Neuronal stem cell (in vitro differentiated cells): ENCODE results near the gene AFF3.

Source experiments
- DNase-seq: peaks from one replicate; pipeline ENCODE4 v3.0.0-alpha.2; 2013; ENCODE audit warnings: low spot score
- H2AFZ ChIP-seq: one replicate; pipeline ENCODE4 v1.6.1; 2013; ENCODE audit warnings: mild to moderate bottlenecking, low read length, inconsistent platforms
- H2AK5ac ChIP-seq: 2 replicates; pipeline ENCODE4 v1.6.1; 2013; ENCODE audit warnings: low read depth, mild to moderate bottlenecking, inconsistent platforms, low read length, moderate library complexity, mixed read lengths
- H2BK120ac ChIP-seq: 2 replicates; pipeline ENCODE4 v1.6.1; 2013; ENCODE audit warnings: low read depth, mild to moderate bottlenecking, inconsistent platforms, low read length, moderate library complexity, mixed read lengths
- H2BK12ac ChIP-seq: one replicate; pipeline ENCODE4 v1.6.1; 2013; ENCODE audit warnings: low read length, inconsistent platforms
- H2BK15ac ChIP-seq: 2 replicates; pipeline ENCODE4 v1.6.1; 2013; ENCODE audit warnings: mild to moderate bottlenecking, low read length, inconsistent platforms, mixed read lengths
- H2BK5ac ChIP-seq: one replicate; pipeline ENCODE4 v1.6.1; 2013; ENCODE audit warnings: inconsistent platforms, mild to moderate bottlenecking, low read length, moderate library complexity
- H3K14ac ChIP-seq: one replicate; pipeline ENCODE4 v1.6.1; 2013; ENCODE audit warnings: low read length, inconsistent platforms
- H3K18ac ChIP-seq: 2 replicates; pipeline ENCODE4 v1.6.1; 2013; ENCODE audit warnings: low read length, inconsistent platforms
- H3K23ac ChIP-seq: 2 replicates; pipeline ENCODE4 v1.6.1; 2013; ENCODE audit warnings: low read depth, mild to moderate bottlenecking, mixed read lengths, low read length, inconsistent platforms; ENCODE audit not compliant: poor library complexity
- H3K27ac ChIP-seq: replicated peaks from 3 replicates; pipeline ENCODE4 v1.5.1; 2013; ENCODE audit warnings: low read length, inconsistent platforms
- H3K27me3 ChIP-seq, 3 experiments: 2 replicates each; pipeline ENCODE4 v1.6.1; 2013; ENCODE audit warnings: low read length in 3 of 3, mild to moderate bottlenecking in 2 of 3, inconsistent platforms in 1 of 3, low read depth in 1 of 3, mixed read lengths in 1 of 3, moderate library complexity in 1 of 3; ENCODE audit not compliant: control insufficient read depth in 3 of 3, insufficient read depth in 3 of 3
- H3K36me3 ChIP-seq, 2 donors: replicated peaks in 1 of 2; 2 replicates each; pipeline ENCODE4 v1.6.1; 2013; ENCODE audit warnings: low read length in 2 of 2; ENCODE audit not compliant: control insufficient read depth in 2 of 2, insufficient read depth in 2 of 2
- H3K4ac ChIP-seq: 2 replicates; pipeline ENCODE4 v1.6.1; 2013; ENCODE audit warnings: inconsistent platforms, mild to moderate bottlenecking, low read length, moderate library complexity
- H3K4me1 ChIP-seq, 2 donors: 1 replicate in 1 of 2; 2 replicates in 1 of 2; pipeline ENCODE4 v1.6.1; 2013; ENCODE audit warnings: low read length in 2 of 2, low read depth in 1 of 2; ENCODE audit not compliant: control insufficient read depth in 2 of 2, insufficient read depth in 1 of 2
- H3K4me2 ChIP-seq: one replicate; pipeline ENCODE4 v1.6.1; 2013; ENCODE audit warnings: mild to moderate bottlenecking, low read length, inconsistent platforms; ENCODE audit not compliant: insufficient read depth, poor library complexity, severe bottlenecking
- H3K4me3 ChIP-seq, 2 donors: 2 replicates each; pipeline ENCODE4 v1.5.1; 2013; ENCODE audit warnings: low read length in 2 of 2, mild to moderate bottlenecking in 2 of 2, inconsistent platforms in 1 of 2, moderate library complexity in 1 of 2
- H3K79me1 ChIP-seq: one replicate; pipeline ENCODE4 v1.6.1; 2013; ENCODE audit warnings: low read depth, mild to moderate bottlenecking, inconsistent platforms, low read length, moderate library complexity
- H3K9ac ChIP-seq: one replicate; pipeline ENCODE4 v1.6.1; 2013; ENCODE audit warnings: mild to moderate bottlenecking, low read depth, low read length, inconsistent platforms; ENCODE audit not compliant: poor library complexity
- H3K9me3 ChIP-seq, 2 donors: replicated peaks in 1 of 2; 2 replicates each; pipeline versions ENCODE3 to v1.6.1; 2013; ENCODE audit warnings: low read length in 2 of 2, mild to moderate bottlenecking in 2 of 2, inconsistent platforms in 1 of 2, low read depth in 1 of 2, mixed read lengths in 1 of 2, moderate library complexity in 1 of 2; ENCODE audit not compliant: control insufficient read depth in 2 of 2, insufficient read depth in 1 of 2
- H4K8ac ChIP-seq: one replicate; pipeline ENCODE4 v1.6.1; 2013; ENCODE audit warnings: low read depth, mild to moderate bottlenecking, inconsistent platforms, low read length, moderate library complexity
- H4K91ac ChIP-seq: one replicate; pipeline ENCODE4 v1.6.1; 2013; ENCODE audit warnings: low read length, low read depth, mild to moderate bottlenecking, inconsistent platforms; ENCODE audit not compliant: poor library complexity
- WGBS, 2 donors: extraction: QIAGEN DNeasy Blood & Tissue Kit; methylation state at CpG; one replicate each; pipeline ENCODE4 v1.1.7; 2013; ENCODE audit warnings: missing lambda C conversion rate in 2 of 2, mixed read lengths in 1 of 2; ENCODE audit not compliant: insufficient read length in 2 of 2, insufficient replicate concordance in 1 of 2; ENCODE audit errors: extremely low coverage in 2 of 2; 5-methylcytosine and 5-hydroxymethylcytosine counted together

AFF3 gene

DNA sequence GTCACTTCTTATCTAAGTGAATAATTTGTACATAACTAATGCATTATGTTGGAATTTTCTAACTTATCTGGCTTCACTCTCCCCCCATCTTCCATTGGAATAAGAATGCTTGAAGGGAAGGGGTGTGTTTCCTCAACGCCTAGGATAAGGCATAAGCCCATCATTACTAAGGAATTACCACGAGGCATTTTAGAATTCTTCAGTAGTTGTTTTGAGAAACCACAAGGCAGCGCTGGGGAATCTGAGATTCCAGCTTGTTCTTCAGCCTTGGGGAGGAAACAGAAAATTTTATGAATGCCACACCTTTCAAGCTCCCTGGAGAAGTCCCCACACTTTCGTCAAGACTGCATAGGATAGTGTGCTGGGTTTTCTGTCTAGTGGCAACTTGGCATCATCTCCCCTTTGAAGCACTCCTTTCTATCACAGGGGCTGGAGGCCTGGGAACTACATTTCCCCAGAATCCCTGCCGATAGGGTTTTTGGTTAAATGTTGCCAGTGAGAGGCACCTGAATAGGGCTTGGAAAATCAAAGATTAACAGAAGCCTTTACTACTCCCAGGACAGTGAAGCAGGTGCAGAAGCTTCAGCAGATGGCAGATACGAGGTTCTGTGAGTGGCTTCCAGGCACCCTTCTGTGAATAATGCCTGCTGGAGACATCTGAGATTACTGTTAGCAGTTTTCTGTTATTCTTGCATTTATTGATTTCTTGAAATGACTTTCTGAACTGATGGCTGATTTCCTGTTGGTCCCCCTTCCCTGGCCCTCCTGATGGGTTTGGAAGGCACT is 459.9 kb downstream of the AFF3 start:
- Histone ChIP-seq H3K27ac (no peak overlapping the region), H4K8ac (no peak overlapping the region), H3K36me3 (no peaks in the 10 kb centered on the region), H3K9me3 (no peaks in the 10 kb centered on the region), H2AFZ (no peak overlapping the region), H3K23ac (no peak overlapping the region), H3K27me3 (no peaks in the 10 kb centered on the region), H3K18ac (no peak overlapping the region), H2BK12ac (no peak overlapping the region), H2AK5ac (no peak overlapping the region), H3K4me1 (no peaks in the 10 kb centered on the region), H3K4me2 (no peak overlapping the region), H2BK5ac (no peak overlapping the region), H3K9ac (no peak overlapping the region), H2BK15ac (no peak overlapping the region), H4K91ac (no peak overlapping the region), H3K79me1 (no peaks in the 10 kb centered on the region), H3K14ac (no peak overlapping the region), H2BK120ac (no peak overlapping the region), H3K4me3 (no peak overlapping the region), H3K4ac (no peak overlapping the region)
- DNase-seq: no peak
- no CpG with 5 or more reads among the region's 6 CpGs for WGBS, 2 donors

DNA sequence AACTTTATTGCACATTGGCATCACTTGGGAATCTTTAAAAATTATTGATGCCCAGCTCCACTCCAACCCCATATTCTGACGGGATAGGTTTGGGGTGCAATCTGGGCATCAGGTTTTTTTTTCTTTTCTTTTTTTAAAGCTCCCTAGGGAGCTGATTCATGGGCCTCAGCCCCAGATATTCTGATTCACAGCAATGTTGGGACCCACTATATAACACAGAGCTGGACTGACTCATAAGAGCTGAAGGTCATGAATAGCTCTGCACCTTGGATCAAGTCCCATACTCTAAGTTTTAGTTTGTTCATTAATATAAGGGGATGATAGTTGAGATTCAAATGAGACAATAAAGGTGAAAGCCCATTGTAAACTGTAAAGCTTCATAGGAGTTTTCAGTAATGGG is 461.4 kb downstream of the AFF3 start:
- H3K9me3 ChIP-seq: no peaks in the 10 kb centered on the region

DNA sequence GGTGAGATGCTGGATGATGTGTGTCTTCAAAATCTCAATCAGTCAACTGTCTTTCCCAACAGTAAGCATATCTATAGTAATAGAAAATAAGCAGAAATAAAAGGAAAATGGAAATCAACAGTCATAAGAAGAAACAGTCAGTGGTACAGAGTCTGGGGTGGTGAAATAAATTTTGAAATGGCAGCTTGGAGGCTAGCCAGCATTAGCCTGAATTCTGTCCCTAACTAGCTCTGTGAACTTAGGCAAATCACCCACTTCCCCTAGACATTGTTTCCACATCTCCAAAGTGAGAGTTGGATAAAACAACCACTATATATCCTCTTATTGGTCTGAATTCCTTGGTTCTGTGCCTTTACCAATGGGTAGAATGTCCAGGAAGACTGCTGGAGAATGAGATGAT is 462.9 kb downstream of the AFF3 start:
- Histone ChIP-seq H2BK12ac (no peak overlapping the region), H4K8ac (no peak overlapping the region), H2BK120ac (no peak overlapping the region), H3K4me1 (no peaks in the 10 kb centered on the region), H3K9me3 (no peaks in the 10 kb centered on the region), H2BK5ac (no peak overlapping the region), H3K36me3 (no peaks in the 10 kb centered on the region), H3K4ac (no peak overlapping the region), H3K27me3 (no peaks in the 10 kb centered on the region), H3K14ac (no peak overlapping the region), H2AFZ (no peak overlapping the region), H3K4me2 (no peak overlapping the region), H3K79me1 (no peaks in the 10 kb centered on the region), H3K27ac (no peak overlapping the region), H2BK15ac (no peak overlapping the region), H3K18ac (no peak overlapping the region), H3K9ac (no peak overlapping the region), H3K23ac (no peak overlapping the region), H2AK5ac (no peak overlapping the region), H4K91ac (no peak overlapping the region), H3K4me3 (no peak overlapping the region)
- DNase-seq: no peak

More for the DNA sequence above, 461.4 kb downstream of the AFF3 start:
- Histone ChIP-seq H3K4ac (no peak overlapping the region), H3K14ac (no peak overlapping the region), H3K27ac (no peak overlapping the region), H4K91ac (no peak overlapping the region), H3K18ac (no peak overlapping the region), H2BK15ac (no peak overlapping the region), H2BK5ac (no peak overlapping the region), H3K4me3 (no peak overlapping the region), H3K9ac (no peak overlapping the region), H2BK12ac (no peak overlapping the region), H3K4me1 (no peaks in the 10 kb centered on the region), H3K79me1 (no peaks in the 10 kb centered on the region), H2AK5ac (no peak overlapping the region), H4K8ac (no peak overlapping the region), H3K23ac (no peak overlapping the region), H3K27me3 (no peaks in the 10 kb centered on the region), H3K4me2 (no peak overlapping the region), H3K36me3 (no peaks in the 10 kb centered on the region), H2BK120ac (no peak overlapping the region), H2AFZ (no peak overlapping the region)
- DNase-seq: no peak
- WGBS, 2 donors: no CpG with 5 or more reads among the region's 1 CpG

GRCh38 chr2:99678625-99679024 is 463.8 kb downstream of the AFF3 start:
- no CpG with 5 or more reads among the region's 4 CpGs for WGBS, 2 donors
- Histone ChIP-seq H3K36me3 (no peaks in the 10 kb centered on the region), H2BK12ac (no peak overlapping the region), H3K79me1 (no peaks in the 10 kb centered on the region), H2BK5ac (no peak overlapping the region), H2AFZ (no peak overlapping the region), H4K8ac (no peak overlapping the region), H3K14ac (no peak overlapping the region), H3K27ac (no peak overlapping the region), H3K23ac (no peak overlapping the region), H4K91ac (no peak overlapping the region), H3K4me3 (no peak overlapping the region), H2BK120ac (no peak overlapping the region), H3K9me3 (no peaks in the 10 kb centered on the region), H3K4me1 (no peaks in the 10 kb centered on the region), H3K4ac (no peak overlapping the region), H2AK5ac (no peak overlapping the region), H3K27me3 (no peaks in the 10 kb centered on the region), H2BK15ac (no peak overlapping the region), H3K18ac (no peak overlapping the region), H3K4me2 (no peak overlapping the region), H3K9ac (no peak overlapping the region)
- no peak for DNase-seq
